BLaER1 treated with 17β-estradiol and CSF1 and Interleukin-3, amounts not matched to agents 10 nM and 100 nM (cell line): ENCODE data around the gene BCAS4.
A peak's percentile ranks its signal among the peaks of the same experiment; 100 is the strongest.

Experiments
- H3K27ac ChIP-seq, 11 experiments: shearing (Covaris generic); formaldehyde crosslinking; 2 replicates each; pipeline ENCODE4 v1.8.1; 2022
- H3K27me3 ChIP-seq, 11 experiments: shearing (Covaris generic); formaldehyde crosslinking; 2 replicates each; pipeline ENCODE4 v1.8.1; 2022
- H3K36me3 ChIP-seq, 11 experiments: shearing (Covaris generic); formaldehyde crosslinking; 2 replicates each; pipeline ENCODE4 v1.8.1; 2022
- H3K4me1 ChIP-seq, 10 experiments: shearing (Covaris generic); formaldehyde crosslinking; 2 replicates each; pipeline ENCODE4 v1.8.1; 2022
- H3K4me2 ChIP-seq, 11 experiments: shearing (Covaris generic); formaldehyde crosslinking; 2 replicates each; pipeline ENCODE4 v1.8.1; 2022
- H3K4me3 ChIP-seq, 10 experiments: shearing (Covaris generic); formaldehyde crosslinking; 2 replicates each; pipeline ENCODE4 v1.8.1; 2022
- H3K9ac ChIP-seq, 11 experiments: shearing (Covaris generic); formaldehyde crosslinking; 2 replicates each; pipeline ENCODE4 v1.8.1; 2022
- H3K9me3 ChIP-seq, 11 experiments: shearing (Covaris generic); formaldehyde crosslinking; replicated peaks in 1 of 11; 2 replicates each; pipeline ENCODE4 v1.8.1; 2022
- H4K20me1 ChIP-seq, 11 experiments: shearing (Covaris generic); formaldehyde crosslinking; 2 replicates each; pipeline ENCODE4 v1.8.1; 2022
- Cebpa-rat ChIP-seq, 11 experiments: shearing (Covaris generic); IDR thresholded peaks; 2 replicates each; pipeline ENCODE4 v1.8.1; 2022

The BCAS4 gene

GRCh38 chr20:50866831-50867230, 72.0 kb downstream of the BCAS4 start:
- no peak for TF ChIP-seq Cebpa-rat (IDR thresholded peaks at IDR 0.05)
- no peak overlapping the region for H3K4me2 ChIP-seq
- peak overlapping the region in 1 of 11 experiments; percentile 22; a peak in 1 of 22 replicates for H3K27ac ChIP-seq

GRCh38 chr20:50867805-50868204, 72.9 kb downstream of the BCAS4 start:
- Histone ChIP-seq H3K4me1 (peaks cover 3 to 49% (median 41%) of the 10 kb centered on the region in 10 experiments; a peak in 18 of 20 replicates), H3K27ac (no peak overlapping the region), H3K9ac (no peak overlapping the region), H3K4me2 (no peak overlapping the region), H3K36me3 (peaks cover 0 to 64% (median 55%) of the 10 kb centered on the region in 11 experiments; a peak in 15 of 22 replicates), H3K4me3 (no peak overlapping the region), H3K9me3 (no peaks in the 10 kb centered on the region), H3K27me3 (no peaks in the 10 kb centered on the region), H4K20me1 (peaks cover 0 to 7% (median 0%) of the 10 kb centered on the region in 11 experiments; a peak in 1 of 22 replicates)
- TF ChIP-seq Cebpa-rat (IDR thresholded peaks at IDR 0.05), result no peak

More at GRCh38 chr20:50866831-50867230, 72.0 kb downstream of the BCAS4 start:
- Histone ChIP-seq H4K20me1 (peaks cover 0 to 12% (median 0%) of the 10 kb centered on the region in 11 experiments; a peak in 1 of 22 replicates), H3K36me3 (peaks cover 0 to 67% (median 55%) of the 10 kb centered on the region in 11 experiments; a peak in 15 of 22 replicates), H3K4me1 (peaks cover 3 to 40% (median 31%) of the 10 kb centered on the region in 10 experiments; a peak in 17 of 20 replicates), H3K9ac (no peak overlapping the region), H3K4me3 (no peak overlapping the region), H3K9me3 (no peaks in the 10 kb centered on the region), H3K27me3 (no peaks in the 10 kb centered on the region)

- Histone ChIP-seq H3K36me3 (peaks cover 0 to 56% (median 48%) of the 10 kb centered on the region in 11 experiments; a peak in 15 of 22 replicates), H4K20me1 (peaks cover 0 to 7% (median 0%) of the 10 kb centered on the region in 11 experiments; a peak in 1 of 22 replicates), H3K9me3 (no peaks in the 10 kb centered on the region), H3K27ac (peak overlapping the region in 6 of 11 experiments; percentile 6 to 86 (median 41); a peak in 7 of 22 replicates), H3K27me3 (no peaks in the 10 kb centered on the region), H3K4me1 (peaks cover 3 to 59% (median 51%) of the 10 kb centered on the region in 10 experiments; a peak in 18 of 20 replicates), H3K4me3 (no peak overlapping the region), H3K9ac (peak overlapping the region in 1 of 11 experiments; percentile 16; a peak in 1 of 22 replicates), H3K4me2 (peak overlapping the region in 4 of 11 experiments; percentile 6 to 92 (median 56); a peak in 3 of 22 replicates)
- TF ChIP-seq Cebpa-rat (IDR thresholded peaks at IDR 0.05), result no peak
Observed at GRCh38 chr20:50868509-50869495, 73.9 kb downstream of the BCAS4 start.

GRCh38 chr20:50870561-50871161, 75.8 kb downstream of the BCAS4 start:
- H3K4me2 ChIP-seq, result peak overlapping the region in 8 of 11 experiments; percentile 61 to 92 (median 85); a peak in 17 of 22 replicates

GRCh38 chr20:50872560-50873425, 77.9 kb downstream of the BCAS4 start:
- H3K9ac ChIP-seq, result peak overlapping the region in 7 of 11 experiments; percentile 44 to 76 (median 68); a peak in 12 of 22 replicates
- peaks cover 9 to 56% (median 43%) of the 10 kb centered on the region in 11 experiments; a peak in 18 of 22 replicates for H3K36me3 ChIP-seq
- peak overlapping the region; percentile 11 to 92 (median 77); a peak in 20 of 22 replicates for H3K4me2 ChIP-seq

More at GRCh38 chr20:50870561-50871161, 75.8 kb downstream of the BCAS4 start:
- Histone ChIP-seq H3K27ac (peak overlapping the region in 8 of 11 experiments; percentile 52 to 90 (median 80); a peak in 16 of 22 replicates), H4K20me1 (peaks cover 0 to 8% (median 0%) of the 10 kb centered on the region in 11 experiments; a peak in 2 of 22 replicates), H3K27me3 (no peaks in the 10 kb centered on the region), H3K4me3 (no peak overlapping the region), H3K9me3 (no peaks in the 10 kb centered on the region), H3K4me1 (peaks cover 3 to 69% (median 56%) of the 10 kb centered on the region in 10 experiments; a peak in 18 of 20 replicates), H3K36me3 (peaks cover 0 to 51% (median 42%) of the 10 kb centered on the region in 11 experiments; a peak in 14 of 22 replicates), H3K9ac (peak overlapping the region in 7 of 11 experiments; percentile 10 to 76 (median 68); a peak in 13 of 22 replicates)
- TF ChIP-seq Cebpa-rat (IDR thresholded peaks at IDR 0.05), result no peak

GRCh38 chr20:50873585-50873984, 78.7 kb downstream of the BCAS4 start:
- no peak for TF ChIP-seq Cebpa-rat (IDR thresholded peaks at IDR 0.05)
- Histone ChIP-seq H3K9me3 (no peaks in the 10 kb centered on the region), H3K4me1 (peaks cover 3 to 65% (median 54%) of the 10 kb centered on the region in 10 experiments; a peak in 18 of 20 replicates), H3K27me3 (no peaks in the 10 kb centered on the region), H3K9ac (peak overlapping the region in 5 of 11 experiments; percentile 6 to 76 (median 69); a peak in 7 of 22 replicates), H4K20me1 (peaks cover 0 to 14% (median 0%) of the 10 kb centered on the region in 11 experiments; a peak in 1 of 22 replicates), H3K4me2 (peak overlapping the region in 7 of 11 experiments; percentile 69 to 92 (median 87); a peak in 13 of 22 replicates), H3K4me3 (no peak overlapping the region), H3K27ac (peak overlapping the region in 8 of 11 experiments; percentile 52 to 90 (median 80); a peak in 16 of 22 replicates), H3K36me3 (peaks cover 9 to 56% (median 43%) of the 10 kb centered on the region in 11 experiments; a peak in 18 of 22 replicates)

More at GRCh38 chr20:50872560-50873425, 77.9 kb downstream of the BCAS4 start:
- H3K27ac ChIP-seq, result peak overlapping the region in 8 of 11 experiments; percentile 52 to 90 (median 80); a peak in 16 of 22 replicates
- H3K4me1 ChIP-seq, result peaks cover 3 to 69% (median 56%) of the 10 kb centered on the region in 10 experiments; a peak in 18 of 20 replicates
- no peak for TF ChIP-seq Cebpa-rat (IDR thresholded peaks at IDR 0.05)
- H3K27me3 ChIP-seq, result no peaks in the 10 kb centered on the region
- peaks cover 0 to 14% (median 0%) of the 10 kb centered on the region in 11 experiments; a peak in 1 of 22 replicates for H4K20me1 ChIP-seq
- no peak overlapping the region for H3K4me3 ChIP-seq
- H3K9me3 ChIP-seq, result no peaks in the 10 kb centered on the region

GRCh38 chr20:50874111-50874757, 79.4 kb downstream of the BCAS4 start:
- no peak overlapping the region for H3K4me3 ChIP-seq
- H3K9me3 ChIP-seq, result no peaks in the 10 kb centered on the region
- H4K20me1 ChIP-seq, result peaks cover 0 to 14% (median 0%) of the 10 kb centered on the region in 11 experiments; a peak in 1 of 22 replicates
- H3K4me1 ChIP-seq, result peaks cover 3 to 58% (median 48%) of the 10 kb centered on the region in 10 experiments; a peak in 18 of 20 replicates
- H3K27ac ChIP-seq, result peak overlapping the region in 6 of 11 experiments; percentile 71 to 90 (median 86); a peak in 10 of 22 replicates
- H3K27me3 ChIP-seq, result no peaks in the 10 kb centered on the region
- peak overlapping the region in 5 of 11 experiments; percentile 77 to 92 (median 90); a peak in 5 of 22 replicates for H3K4me2 ChIP-seq
- peak overlapping the region in 2 of 11 experiments; percentile 68 to 76; a peak in 2 of 22 replicates for H3K9ac ChIP-seq
- H3K36me3 ChIP-seq, result peaks cover 10 to 56% (median 45%) of the 10 kb centered on the region in 11 experiments; a peak in 18 of 22 replicates
- no peak for TF ChIP-seq Cebpa-rat (IDR thresholded peaks at IDR 0.05)
